Neuron (in vitro differentiated cells): ENCODE measurements around the gene NEK1.

Source experiments
- H2AFZ ChIP-seq: one replicate; pipeline ENCODE4 v1.6.1; 2013; ENCODE audit warnings: low read depth, mild to moderate bottlenecking, inconsistent platforms, low read length, moderate library complexity
- H3K27me3 ChIP-seq: one replicate; pipeline ENCODE4 v1.6.1; 2013; ENCODE audit warnings: low read length; ENCODE audit not compliant: insufficient read depth
- H3K36me3 ChIP-seq: one replicate; pipeline ENCODE4 v1.6.1; 2013; ENCODE audit warnings: low read length; ENCODE audit not compliant: insufficient read depth
- H3K4me1 ChIP-seq: one replicate; pipeline ENCODE4 v1.6.1; 2013; ENCODE audit warnings: low read length; ENCODE audit not compliant: insufficient read depth
- H3K4me3 ChIP-seq: 2 replicates; pipeline ENCODE4 v1.5.1; 2013; ENCODE audit warnings: mild to moderate bottlenecking, low read length, moderate library complexity
- H3K9me3 ChIP-seq: one replicate; pipeline ENCODE4 v1.6.1; 2013; ENCODE audit warnings: low read length

The NEK1 gene

GRCh38 chr4:169621731-169622492 is 9.5 kb upstream of the NEK1 start:
- Histone ChIP-seq H2AFZ (no peak overlapping the region), H3K27me3 (no peaks in the 10 kb centered on the region), H3K9me3 (no peaks in the 10 kb centered on the region), H3K4me1 (peaks cover 9% of the 10 kb centered on the region), H3K4me3 (peak overlapping the region; percentile 71), H3K36me3 (no peaks in the 10 kb centered on the region)

- Histone ChIP-seq H3K4me3 (peak overlapping the region; percentile 71), H2AFZ (no peak overlapping the region), H3K4me1 (peaks cover 9% of the 10 kb centered on the region), H3K36me3 (no peaks in the 10 kb centered on the region), H3K9me3 (no peaks in the 10 kb centered on the region), H3K27me3 (no peaks in the 10 kb centered on the region)
These were observed 8.5 kb upstream of the NEK1 start for GRCh38 chr4:169620880-169621248.

- H3K27me3 ChIP-seq: no peaks in the 10 kb centered on the region
- peaks cover 9% of the 10 kb centered on the region for H3K4me1 ChIP-seq
- H2AFZ ChIP-seq: peak within 1 kb of the TSS; percentile 80
- no peaks in the 10 kb centered on the region for H3K36me3 ChIP-seq
- H3K9me3 ChIP-seq: no peaks in the 10 kb centered on the region
- H3K4me3 ChIP-seq: peak within 1 kb of the TSS; percentile 71
These were observed 7.8 kb upstream of the NEK1 start, which contains the start of gene CLCN3 for GRCh38 chr4:169619958-169620879. CLCN3 (plus strand) TSS chr4:169620578; CDS start chr4:169635929, 15,351 bp downstream.

- no peaks in the 10 kb centered on the region for H3K36me3 ChIP-seq
- no peaks in the 10 kb centered on the region for H3K27me3 ChIP-seq
- peak overlapping the region; percentile 80 for H2AFZ ChIP-seq
- no peaks in the 10 kb centered on the region for H3K9me3 ChIP-seq
- H3K4me1 ChIP-seq: peaks cover 9% of the 10 kb centered on the region
- peak overlapping the region; percentile 71 for H3K4me3 ChIP-seq
These were observed 7.2 kb upstream of the NEK1 start for GRCh38 chr4:169619518-169619957.

- Histone ChIP-seq H3K4me3 (peak overlapping the region; percentile 71), H3K36me3 (no peaks in the 10 kb centered on the region), H3K9me3 (no peaks in the 10 kb centered on the region), H3K27me3 (no peaks in the 10 kb centered on the region), H2AFZ (no peak overlapping the region), H3K4me1 (peaks cover 9% of the 10 kb centered on the region)
These were observed 6.6 kb upstream of the NEK1 start for GRCh38 chr4:169618986-169619385.

- H3K4me1 ChIP-seq: peaks cover 14% of the 10 kb centered on the region
- H2AFZ ChIP-seq: no peak overlapping the region
These were observed 5.9 kb upstream of the NEK1 start for GRCh38 chr4:169618286-169618685.

GRCh38 chr4:169617306-169617705 is 4.9 kb upstream of the NEK1 start:
- H3K4me3 ChIP-seq: no peak overlapping the region
- H3K9me3 ChIP-seq: no peaks in the 10 kb centered on the region
- H3K27me3 ChIP-seq: no peaks in the 10 kb centered on the region
- peaks cover 12% of the 10 kb centered on the region for H3K4me1 ChIP-seq
- H3K36me3 ChIP-seq: no peaks in the 10 kb centered on the region
- H2AFZ ChIP-seq: no peak overlapping the region

More at GRCh38 chr4:169618286-169618685, 5.9 kb upstream of the NEK1 start:
- Histone ChIP-seq H3K9me3 (no peaks in the 10 kb centered on the region), H3K4me3 (no peak overlapping the region), H3K36me3 (no peaks in the 10 kb centered on the region), H3K27me3 (no peaks in the 10 kb centered on the region)

- Histone ChIP-seq H3K9me3 (no peaks in the 10 kb centered on the region), H3K4me3 (no peak overlapping the region), H2AFZ (no peak overlapping the region), H3K27me3 (no peaks in the 10 kb centered on the region), H3K36me3 (no peaks in the 10 kb centered on the region), H3K4me1 (peaks cover 8% of the 10 kb centered on the region)
These were observed 4.5 kb upstream of the NEK1 start for GRCh38 chr4:169616846-169617245.

- no peaks in the 10 kb centered on the region for H3K9me3 ChIP-seq
- no peaks in the 10 kb centered on the region for H3K27me3 ChIP-seq
- peaks cover 17% of the 10 kb centered on the region for H3K4me1 ChIP-seq
- H2AFZ ChIP-seq: no peak overlapping the region
- H3K36me3 ChIP-seq: no peaks in the 10 kb centered on the region
- H3K4me3 ChIP-seq: no peak overlapping the region
These were observed 3.2 kb upstream of the NEK1 start for GRCh38 chr4:169615467-169616106.

- H3K4me3 ChIP-seq: peak overlapping the region; percentile 83
- no peaks in the 10 kb centered on the region for H3K27me3 ChIP-seq
- H2AFZ ChIP-seq: peak overlapping the region; percentile 95
- peaks cover 17% of the 10 kb centered on the region for H3K4me1 ChIP-seq
- peaks cover under 1% of the 10 kb centered on the region for H3K36me3 ChIP-seq
- H3K9me3 ChIP-seq: no peaks in the 10 kb centered on the region
These were observed 782 bp upstream of the NEK1 start for GRCh38 chr4:169612871-169613859.

- Histone ChIP-seq H3K4me1 (peaks cover 17% of the 10 kb centered on the region), H3K36me3 (peaks cover 2% of the 10 kb centered on the region), H3K4me3 (peak overlapping the region; percentile 83), H3K27me3 (no peaks in the 10 kb centered on the region), H2AFZ (no peak overlapping the region), H3K9me3 (no peaks in the 10 kb centered on the region)
These were observed 1.2 kb downstream of the NEK1 start for GRCh38 chr4:169611157-169611556.

- Histone ChIP-seq H2AFZ (no peak overlapping the region), H3K27me3 (no peaks in the 10 kb centered on the region), H3K36me3 (peaks cover 15% of the 10 kb centered on the region), H3K4me1 (no peaks in the 10 kb centered on the region), H3K9me3 (no peaks in the 10 kb centered on the region), H3K4me3 (no peak overlapping the region)
These were observed 7.5 kb downstream of the NEK1 start for GRCh38 chr4:169604903-169605331.
